A549 (cell line): ENCODE measurements around the gene PPM1H. TPM values are rescaled to one million over a fixed set of nuclear protein-coding genes. Genes with fewer than 3 reads are reported as not detected.

Source experiments
- ATAC-seq, 2 experiments: fragments of 200-7000 bp in 1 of 2; fragments of >200 bp in 1 of 2; cut with Nextera tagmentation in 1 of 2; cut with Tn5 transposase in 1 of 2; 3 replicates each; pipeline versions ENCODE4 v1.8.0 to v1.9.1; 2018 to 2020; ENCODE audit warnings: mild to moderate bottlenecking in 1 of 2, moderate library complexity in 1 of 2
- CTCF ChIA-PET: fragments of 300-600 bp; sonication (Branson Sonifier 250); formaldehyde crosslinking; extraction: SDS; loops from one replicate; lab custom pipeline; 2021; ENCODE audit warnings: antibody characterized with exemption, inconsistent platforms; lab: Yijun Ruan, JAX
- POLR2A ChIA-PET: fragments of 350-600 bp; formaldehyde crosslinking; extraction: SDS; loops from one replicate; lab custom pipeline; 2021; ENCODE audit warnings: antibody characterized with exemption, inconsistent platforms; lab: Yijun Ruan, JAX
- DNase-seq, 2 experiments: peaks; one replicate each; pipeline versions ENCODE4 v3.0.0 to v3.0.0-alpha.2; 2011 to 2016; ENCODE audit warnings: low read depth in 1 of 2, low spot score in 1 of 2
- FAIRE-seq: peaks from 2 replicates; lab custom pipeline; 2011; peaks lifted over from hg19 to GRCh38; lab: Jason Lieb, UNC
- H3K27ac ChIP-seq, 2 experiments: fragments of >200 bp; sonication (Bioruptor Twin); formaldehyde crosslinking; 3 replicates each; pipeline ENCODE4 v1.5.1; 2016 to 2017
- H3K4me1 ChIP-seq: fragments of >200 bp; sonication (Bioruptor Twin); formaldehyde crosslinking; 3 replicates; pipeline ENCODE4 v1.6.1; 2016
- H3K4me2 ChIP-seq: fragments of >200 bp; sonication (Bioruptor Twin); formaldehyde crosslinking; 3 replicates; pipeline ENCODE4 v1.6.1; 2016
- H3K4me3 ChIP-seq: fragments of >200 bp; sonication (Bioruptor Twin); formaldehyde crosslinking; 3 replicates; pipeline ENCODE4 v1.5.1; 2016
- H3K9me3 ChIP-seq: fragments of >200 bp; sonication (Bioruptor Twin); formaldehyde crosslinking; 3 replicates; pipeline ENCODE4 v1.6.1; 2016
- CHD4 ChIP-seq: fragments of 200-600 bp; sonication (generic); IDR thresholded peaks from 2 replicates; pipeline ENCODE4 v1.6.1; 2016; ENCODE audit warnings: antibody characterized with exemption, mild to moderate bottlenecking, borderline replicate concordance
- EHF ChIP-seq: fragments of 250-450 bp; sonication (Bioruptor Pico); IDR thresholded peaks from 2 replicates; pipeline ENCODE4 v1.5.0; 2020; ENCODE audit warnings: mild to moderate bottlenecking
- EHMT2 ChIP-seq: fragments of 200-600 bp; sonication (generic); IDR thresholded peaks from 2 replicates; pipeline ENCODE4 v1.6.1; 2016; ENCODE audit warnings: antibody characterized with exemption, low read depth, mild to moderate bottlenecking, moderate library complexity
- ESRRA ChIP-seq: fragments of 150-350 bp; IDR thresholded peaks from 2 replicates; pipeline ENCODE4 v1.6.1; 2014; ENCODE audit warnings: mild to moderate bottlenecking, low read length, borderline replicate concordance
- HEYL ChIP-seq: fragments of 250-450 bp; sonication (Bioruptor Pico); IDR thresholded peaks from 2 replicates; pipeline ENCODE4 v1.8.0; 2021; ENCODE audit warnings: mild to moderate bottlenecking, moderate library complexity
- HOXB13 ChIP-seq: fragments of 250-450 bp; sonication (Bioruptor Pico); IDR thresholded peaks from 2 replicates; pipeline ENCODE4 v1.5.0; 2020; ENCODE audit warnings: low read depth, mild to moderate bottlenecking, moderate library complexity
- MAFK ChIP-seq: fragments of 450-650 bp; IDR thresholded peaks from 2 replicates; pipeline ENCODE4 v1.6.1; 2014; ENCODE audit not compliant: partially characterized antibody
- MAZ ChIP-seq: fragments of 150-350 bp; IDR thresholded peaks from 2 replicates; pipeline ENCODE4 v1.6.1; 2014; ENCODE audit warnings: antibody characterized with exemption, low read depth, low read length, borderline replicate concordance
- MYC ChIP-seq: IDR thresholded peaks from 2 replicates; pipeline ENCODE4 v1.6.1; 2012; ENCODE audit warnings: mild to moderate bottlenecking, inconsistent platforms, low read length, improper control_type of control experiment, borderline replicate concordance
- NFE2L2 ChIP-seq: fragments of 150-350 bp; conservative IDR thresholded peaks from 2 replicates; pipeline ENCODE4 v1.6.1; 2014; ENCODE audit warnings: low read length
- NPAS2 ChIP-seq: fragments of 250-450 bp; sonication (Bioruptor Pico); IDR thresholded peaks from 2 replicates; pipeline ENCODE4 v1.8.0; 2022; ENCODE audit warnings: mild to moderate bottlenecking, moderate library complexity, borderline replicate concordance
- POLR2A ChIP-seq: IDR thresholded peaks from 2 replicates; pipeline ENCODE4 v1.6.1; 2012; ENCODE audit warnings: mild to moderate bottlenecking, low read length
- RAD21 ChIP-seq, 2 experiments: fragments of >200 bp in 1 of 2; sonication (Bioruptor Twin) in 1 of 2; formaldehyde crosslinking in 1 of 2; IDR thresholded peaks in 1 of 2; conservative IDR thresholded peaks in 1 of 2; 2 replicates in 1 of 2; 3 replicates in 1 of 2; pipeline ENCODE4 v1.6.1; 2012 to 2018; ENCODE audit warnings: inconsistent platforms in 1 of 2
- RCOR1 ChIP-seq: fragments of 150-350 bp; IDR thresholded peaks from 2 replicates; pipeline ENCODE4 v1.6.1; 2014; ENCODE audit warnings: antibody characterized with exemption, low read length, low read depth
- TP53 ChIP-seq: fragments of 250-450 bp; sonication (Bioruptor Pico); IDR thresholded peaks from 2 replicates; pipeline ENCODE4 v1.5.0; 2021; ENCODE audit warnings: mild to moderate bottlenecking, moderate library complexity
- ZC3H11A ChIP-seq: fragments of 450-650 bp; IDR thresholded peaks from 2 replicates; pipeline ENCODE4 v1.6.1; 2014; ENCODE audit warnings: antibody characterized with exemption, mild to moderate bottlenecking
- WGBS: methylation state at CpG from one replicate; pipeline ENCODE4 v1.1.6; 2017; ENCODE audit errors: missing lambda C conversion rate; 5-methylcytosine and 5-hydroxymethylcytosine counted together
- polyA plus RNA-seq, 4 experiments: library from polyadenylated mRNA; depleted of rRNA in 3 of 4; stranded (reverse); fragments of >200 nt; fragmentation: RNase III in 1 of 4; extraction: RNeasy Plus Mini Kit Qiagen cat#74134 plus additional on column Dnase treatment in 1 of 4; gene quantifications; 2 replicates in 3 of 4; 3 replicates in 1 of 4; pipeline ENCODE4 v1.2.3, GENCODE V29; 2011 to 2017
- TF ChIP-seq, protein P1 (sequence below): IDR thresholded peaks from 2 replicates; pipeline ENCODE4 v1.6.1; 2012
- TF ChIP-seq, protein P2 (sequence below): fragments of 150-350 bp; IDR thresholded peaks from 2 replicates; pipeline ENCODE4 v1.6.1; 2014; ENCODE audit warnings: low read depth, mild to moderate bottlenecking, low read length
- TF ChIP-seq, protein P3 (sequence below): fragments of 250-450 bp; sonication (Bioruptor Pico); IDR thresholded peaks from 2 replicates; pipeline ENCODE4 v1.5.0; 2020; ENCODE audit warnings: low read depth, mild to moderate bottlenecking, moderate library complexity
- TF ChIP-seq, protein P4 (sequence below): fragments of 450-650 bp; IDR thresholded peaks from 2 replicates; pipeline ENCODE4 v1.6.1; 2014; ENCODE audit warnings: antibody characterized with exemption
- TF ChIP-seq, protein P5 (sequence below): fragments of >200 bp; sonication (Bioruptor Twin); formaldehyde crosslinking; IDR thresholded peaks from 2 replicates; pipeline ENCODE4 v1.6.1; 2016

PPM1H gene
- polyA plus RNA-seq, 2 of the 4 experiments (the other 2 are of a cell fraction), result 7.8 TPM

DNA sequence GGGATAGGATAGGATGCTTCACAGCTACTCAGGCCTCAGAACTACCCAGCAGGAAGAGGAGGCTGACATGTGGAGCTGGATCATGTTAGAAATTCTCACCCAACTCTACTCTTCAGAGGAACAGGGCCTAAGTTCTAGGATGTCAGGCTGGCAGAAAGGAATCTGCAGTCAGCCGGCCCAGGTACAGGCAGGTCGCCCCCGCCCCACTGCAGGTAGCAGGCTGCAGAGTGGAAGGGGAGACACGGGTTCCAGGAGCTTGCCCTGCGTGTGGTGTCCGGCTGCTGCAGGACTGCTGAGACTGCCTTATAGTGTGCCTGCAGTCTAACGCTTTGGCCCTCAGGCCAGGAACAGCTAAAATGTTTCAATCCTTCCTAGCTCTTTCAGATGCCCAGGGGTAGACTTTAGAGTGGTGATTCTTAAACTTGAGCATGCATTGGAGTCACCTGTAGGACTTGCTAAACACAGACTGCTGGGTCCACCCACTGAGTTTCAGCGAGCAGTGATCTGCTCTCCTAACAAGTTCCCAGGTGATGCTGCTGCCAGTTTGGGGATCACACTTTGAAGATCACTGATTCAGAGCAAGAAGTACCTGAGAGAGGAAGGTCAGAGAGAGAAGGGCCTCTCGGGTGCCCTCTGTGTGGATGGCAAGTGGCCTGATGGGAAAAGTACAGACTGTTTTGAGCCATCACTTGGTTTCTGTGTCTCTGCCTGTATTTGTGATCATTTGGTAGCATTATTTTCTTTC lies 153.6 kb downstream of the PPM1H start:
- peaks cover 37% of the 10 kb centered on the region for H3K4me1 ChIP-seq
- H3K9me3 ChIP-seq, result no peaks in the 10 kb centered on the region
- H3K27ac ChIP-seq, result peak overlapping the region; percentile 42 to 94; a peak in 4 of 6 replicates
- ChIA-PET CTCF (interaction anchor here (0.8 to 3.2 kb wide), 8 partner anchors 11 to 200 kb away, joined by 3 to 17 read pairs (median 4); no protein-coding TSS in a partner anchor), POLR2A (interaction anchor here (1.6 kb wide), 1 partner anchor 179 kb away, joined by 5 read pairs; no protein-coding TSS in a partner anchor)
- no peak overlapping the region for H3K4me3 ChIP-seq
- ATAC-seq (no peak), FAIRE-seq (no peak), DNase-seq (no peak)
- no peak for TF ChIP-seq POLR2A
- TF ChIP-seq, protein P1, sequence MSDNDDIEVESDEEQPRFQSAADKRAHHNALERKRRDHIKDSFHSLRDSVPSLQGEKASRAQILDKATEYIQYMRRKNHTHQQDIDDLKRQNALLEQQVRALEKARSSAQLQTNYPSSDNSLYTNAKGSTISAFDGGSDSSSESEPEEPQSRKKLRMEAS, result no peak
- TF ChIP-seq RAD21 (conservative IDR thresholded peaks at IDR 0.05 in 1 of 2, IDR thresholded peaks at IDR 0.05 in 1 of 2), result no peak
- TF ChIP-seq ESRRA, result no peak
- TF ChIP-seq CHD4, result no peak
- no peak for TF ChIP-seq MAFK
- TF ChIP-seq, protein P2, sequence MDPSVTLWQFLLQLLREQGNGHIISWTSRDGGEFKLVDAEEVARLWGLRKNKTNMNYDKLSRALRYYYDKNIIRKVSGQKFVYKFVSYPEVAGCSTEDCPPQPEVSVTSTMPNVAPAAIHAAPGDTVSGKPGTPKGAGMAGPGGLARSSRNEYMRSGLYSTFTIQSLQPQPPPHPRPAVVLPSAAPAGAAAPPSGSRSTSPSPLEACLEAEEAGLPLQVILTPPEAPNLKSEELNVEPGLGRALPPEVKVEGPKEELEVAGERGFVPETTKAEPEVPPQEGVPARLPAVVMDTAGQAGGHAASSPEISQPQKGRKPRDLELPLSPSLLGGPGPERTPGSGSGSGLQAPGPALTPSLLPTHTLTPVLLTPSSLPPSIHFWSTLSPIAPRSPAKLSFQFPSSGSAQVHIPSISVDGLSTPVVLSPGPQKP, result no peak
- TF ChIP-seq, protein P3, sequence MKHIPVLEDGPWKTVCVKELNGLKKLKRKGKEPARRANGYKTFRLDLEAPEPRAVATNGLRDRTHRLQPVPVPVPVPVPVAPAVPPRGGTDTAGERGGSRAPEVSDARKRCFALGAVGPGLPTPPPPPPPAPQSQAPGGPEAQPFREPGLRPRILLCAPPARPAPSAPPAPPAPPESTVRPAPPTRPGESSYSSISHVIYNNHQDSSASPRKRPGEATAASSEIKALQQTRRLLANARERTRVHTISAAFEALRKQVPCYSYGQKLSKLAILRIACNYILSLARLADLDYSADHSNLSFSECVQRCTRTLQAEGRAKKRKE (CRISPR knock-in tag), result no peak
- TF ChIP-seq, protein P4, sequence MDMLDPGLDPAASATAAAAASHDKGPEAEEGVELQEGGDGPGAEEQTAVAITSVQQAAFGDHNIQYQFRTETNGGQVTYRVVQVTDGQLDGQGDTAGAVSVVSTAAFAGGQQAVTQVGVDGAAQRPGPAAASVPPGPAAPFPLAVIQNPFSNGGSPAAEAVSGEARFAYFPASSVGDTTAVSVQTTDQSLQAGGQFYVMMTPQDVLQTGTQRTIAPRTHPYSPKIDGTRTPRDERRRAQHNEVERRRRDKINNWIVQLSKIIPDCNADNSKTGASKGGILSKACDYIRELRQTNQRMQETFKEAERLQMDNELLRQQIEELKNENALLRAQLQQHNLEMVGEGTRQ, result no peak
- TF ChIP-seq NPAS2, result no peak
- no peak for TF ChIP-seq MYC
- no peak for TF ChIP-seq HOXB13 (CRISPR knock-in tag)
- TF ChIP-seq MAZ, result no peak
- no peak overlapping the region for H3K4me2 ChIP-seq
- WGBS, result 93% methylated on average over 7 of the region's 9 CpGs

DNA sequence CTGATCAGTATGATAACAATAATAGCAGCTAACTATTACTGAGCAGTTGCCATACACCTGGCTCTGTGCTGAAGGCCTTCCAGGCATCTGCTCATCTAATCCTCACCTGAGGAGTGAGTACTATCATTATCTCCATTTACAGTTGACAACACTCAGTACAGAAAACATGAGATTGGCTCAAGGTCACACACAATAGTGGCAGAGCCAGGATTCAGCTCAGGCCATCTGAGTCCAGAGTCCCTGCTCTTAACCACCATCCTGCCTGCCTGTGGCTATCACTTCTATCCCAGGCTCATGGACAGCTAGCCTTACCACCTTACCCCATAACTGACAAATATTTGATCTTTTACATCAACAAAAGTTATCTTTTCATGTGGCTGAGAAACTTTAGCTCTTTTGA lies 155.5 kb downstream of the PPM1H start:
- peak overlapping the region in 1 of 2 experiments; percentile 94; a peak in 3 of 6 replicates for H3K27ac ChIP-seq
- no peaks in the 10 kb centered on the region for H3K9me3 ChIP-seq
- ATAC-seq (no peak), FAIRE-seq (no peak), DNase-seq (no peak)
- H3K4me1 ChIP-seq, result peaks cover 19% of the 10 kb centered on the region
- POLR2A ChIA-PET, result no interaction called here
- CTCF ChIA-PET, result interaction anchor here (0.9 to 3.2 kb wide), 4 partner anchors 10 to 177 kb away, joined by 3 to 17 read pairs (median 7); no protein-coding TSS in a partner anchor
- H3K4me2 ChIP-seq, result no peak overlapping the region
- no peak overlapping the region for H3K4me3 ChIP-seq
- TF ChIP-seq ZC3H11A (no peak), NFE2L2 (no peak), POLR2A (no peak), EHMT2 (no peak), TP53 (no peak), HEYL (CRISPR knock-in tag) (no peak), RCOR1 (no peak), EHF (CRISPR knock-in tag) (no peak)
- TF ChIP-seq, protein P5, sequence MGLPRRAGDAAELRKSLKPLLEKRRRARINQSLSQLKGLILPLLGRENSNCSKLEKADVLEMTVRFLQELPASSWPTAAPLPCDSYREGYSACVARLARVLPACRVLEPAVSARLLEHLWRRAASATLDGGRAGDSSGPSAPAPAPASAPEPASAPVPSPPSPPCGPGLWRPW, result no peak
